A549 (cell line): ENCODE measurements around the gene SYTL3. TPM values are rescaled to one million over a fixed set of nuclear protein-coding genes. Genes with fewer than 3 reads are reported as not detected.
A peak's percentile ranks its signal among the peaks of the same experiment; 100 is the strongest.

Experiments used
- ATAC-seq, 2 experiments: fragments of 200-7000 bp in 1 of 2; fragments of >200 bp in 1 of 2; cut with Nextera tagmentation in 1 of 2; cut with Tn5 transposase in 1 of 2; 3 replicates each; pipeline versions ENCODE4 v1.8.0 to v1.9.1; 2018 to 2020; ENCODE audit warnings: mild to moderate bottlenecking in 1 of 2, moderate library complexity in 1 of 2
- CTCF ChIA-PET: fragments of 300-600 bp; sonication (Branson Sonifier 250); formaldehyde crosslinking; extraction: SDS; loops from one replicate; lab custom pipeline; 2021; ENCODE audit warnings: antibody characterized with exemption, inconsistent platforms; lab: Yijun Ruan, JAX
- POLR2A ChIA-PET: fragments of 350-600 bp; formaldehyde crosslinking; extraction: SDS; loops from one replicate; lab custom pipeline; 2021; ENCODE audit warnings: antibody characterized with exemption, inconsistent platforms; lab: Yijun Ruan, JAX
- DNase-seq, 2 experiments: peaks; one replicate each; pipeline versions ENCODE4 v3.0.0 to v3.0.0-alpha.2; 2011 to 2016; ENCODE audit warnings: low read depth in 1 of 2, low spot score in 1 of 2
- FAIRE-seq: peaks from 2 replicates; lab custom pipeline; 2011; peaks lifted over from hg19 to GRCh38; lab: Jason Lieb, UNC
- H3K27ac ChIP-seq, 2 experiments: fragments of >200 bp; sonication (Bioruptor Twin); formaldehyde crosslinking; 3 replicates each; pipeline ENCODE4 v1.5.1; 2016 to 2017
- H3K4me1 ChIP-seq: fragments of >200 bp; sonication (Bioruptor Twin); formaldehyde crosslinking; 3 replicates; pipeline ENCODE4 v1.6.1; 2016
- H3K4me2 ChIP-seq: fragments of >200 bp; sonication (Bioruptor Twin); formaldehyde crosslinking; 3 replicates; pipeline ENCODE4 v1.6.1; 2016
- H3K4me3 ChIP-seq: fragments of >200 bp; sonication (Bioruptor Twin); formaldehyde crosslinking; 3 replicates; pipeline ENCODE4 v1.5.1; 2016
- H3K9me3 ChIP-seq: fragments of >200 bp; sonication (Bioruptor Twin); formaldehyde crosslinking; 3 replicates; pipeline ENCODE4 v1.6.1; 2016
- BHLHE40 ChIP-seq: IDR thresholded peaks from 2 replicates; pipeline ENCODE4 v1.6.1; 2012; ENCODE audit warnings: low read depth, low read length, inconsistent platforms
- EHMT2 ChIP-seq: fragments of 200-600 bp; sonication (generic); IDR thresholded peaks from 2 replicates; pipeline ENCODE4 v1.6.1; 2016; ENCODE audit warnings: antibody characterized with exemption, low read depth, mild to moderate bottlenecking, moderate library complexity
- FOSB ChIP-seq: fragments of 250-450 bp; sonication (Bioruptor Pico); IDR thresholded peaks from 2 replicates; pipeline ENCODE4 v1.5.0; 2020; ENCODE audit warnings: mild to moderate bottlenecking, moderate library complexity
- FOSL2 ChIP-seq, 2 experiments: fragments of 450-650 bp in 1 of 2; fragments of >200 bp in 1 of 2; sonication (Bioruptor Twin) in 1 of 2; formaldehyde crosslinking; IDR thresholded peaks; 2 replicates each; pipeline versions ENCODE4 v1.5.0 to v1.6.1; 2016 to 2020; ENCODE audit warnings: mild to moderate bottlenecking in 1 of 2, moderate library complexity in 1 of 2
- HES2 ChIP-seq: fragments of >200 bp; sonication (Bioruptor Twin); formaldehyde crosslinking; IDR thresholded peaks from 2 replicates; pipeline ENCODE4 v1.6.1; 2016
- HMGXB4 ChIP-seq: fragments of 250-450 bp; sonication (Bioruptor Pico); IDR thresholded peaks from 2 replicates; pipeline ENCODE4 v1.5.0; 2021; ENCODE audit warnings: mild to moderate bottlenecking, moderate library complexity, borderline replicate concordance
- HOXA7 ChIP-seq: fragments of 250-450 bp; sonication (Bioruptor Pico); IDR thresholded peaks from 2 replicates; pipeline ENCODE4 v1.5.0; 2020; ENCODE audit warnings: mild to moderate bottlenecking, moderate library complexity
- HOXB13 ChIP-seq: fragments of 250-450 bp; sonication (Bioruptor Pico); IDR thresholded peaks from 2 replicates; pipeline ENCODE4 v1.5.0; 2020; ENCODE audit warnings: low read depth, mild to moderate bottlenecking, moderate library complexity
- HOXB5 ChIP-seq: fragments of 250-450 bp; sonication (Bioruptor Pico); IDR thresholded peaks from 2 replicates; pipeline ENCODE4 v1.5.0; 2020; ENCODE audit warnings: mild to moderate bottlenecking, moderate library complexity
- JUNB ChIP-seq: fragments of >200 bp; sonication (Bioruptor Twin); formaldehyde crosslinking; IDR thresholded peaks from 2 replicates; pipeline ENCODE4 v1.6.1; 2016
- KDM1A ChIP-seq: fragments of 200-600 bp; sonication (generic); IDR thresholded peaks from 2 replicates; pipeline ENCODE4 v1.6.1; 2016; ENCODE audit warnings: low read depth, mild to moderate bottlenecking
- KDM5A ChIP-seq: fragments of 200-600 bp; sonication (generic); IDR thresholded peaks from 2 replicates; pipeline ENCODE4 v1.6.1; 2016; ENCODE audit warnings: antibody characterized with exemption, mild to moderate bottlenecking
- MAFK ChIP-seq: fragments of 450-650 bp; IDR thresholded peaks from 2 replicates; pipeline ENCODE4 v1.6.1; 2014; ENCODE audit not compliant: partially characterized antibody
- MAZ ChIP-seq: fragments of 150-350 bp; IDR thresholded peaks from 2 replicates; pipeline ENCODE4 v1.6.1; 2014; ENCODE audit warnings: antibody characterized with exemption, low read depth, low read length, borderline replicate concordance
- RAD21 ChIP-seq, 2 experiments: fragments of >200 bp in 1 of 2; sonication (Bioruptor Twin) in 1 of 2; formaldehyde crosslinking in 1 of 2; IDR thresholded peaks in 1 of 2; conservative IDR thresholded peaks in 1 of 2; 2 replicates in 1 of 2; 3 replicates in 1 of 2; pipeline ENCODE4 v1.6.1; 2012 to 2018; ENCODE audit warnings: inconsistent platforms in 1 of 2
- RARB ChIP-seq: fragments of 250-450 bp; sonication (Bioruptor Pico); IDR thresholded peaks from 2 replicates; pipeline ENCODE4 v1.8.0; 2021; ENCODE audit warnings: mild to moderate bottlenecking, moderate library complexity
- RCOR1 ChIP-seq: fragments of 150-350 bp; IDR thresholded peaks from 2 replicates; pipeline ENCODE4 v1.6.1; 2014; ENCODE audit warnings: antibody characterized with exemption, low read length, low read depth
- REST ChIP-seq: fragments of 200-600 bp; sonication (generic); IDR thresholded peaks from 2 replicates; pipeline ENCODE4 v1.6.1; 2016; ENCODE audit warnings: antibody characterized with exemption, mild to moderate bottlenecking, moderate library complexity
- RFX5 ChIP-seq: fragments of 450-650 bp; IDR thresholded peaks from 2 replicates; pipeline ENCODE4 v1.7.1; 2014; ENCODE audit warnings: antibody characterized with exemption, mild to moderate bottlenecking, moderate library complexity
- SMC3 ChIP-seq: fragments of >200 bp; sonication (Bioruptor Twin); formaldehyde crosslinking; IDR thresholded peaks from 3 replicates; pipeline ENCODE4 v1.6.1; 2018; ENCODE audit warnings: inconsistent platforms
- SREBF2 ChIP-seq: fragments of 450-650 bp; IDR thresholded peaks from 2 replicates; pipeline ENCODE4 v1.6.1; 2014; ENCODE audit warnings: mild to moderate bottlenecking, moderate library complexity
- ZNF302 ChIP-seq: fragments of 250-450 bp; sonication (Bioruptor Pico); IDR thresholded peaks from 2 replicates; pipeline ENCODE4 v1.9.0; 2021; ENCODE audit warnings: inconsistent platforms, mild to moderate bottlenecking, moderate library complexity
- WGBS: methylation state at CpG from one replicate; pipeline ENCODE4 v1.1.6; 2017; ENCODE audit errors: missing lambda C conversion rate; 5-methylcytosine and 5-hydroxymethylcytosine counted together
- polyA plus RNA-seq, 4 experiments: library from polyadenylated mRNA; depleted of rRNA in 3 of 4; stranded (reverse); fragments of >200 nt; fragmentation: RNase III in 1 of 4; extraction: RNeasy Plus Mini Kit Qiagen cat#74134 plus additional on column Dnase treatment in 1 of 4; gene quantifications; 2 replicates in 3 of 4; 3 replicates in 1 of 4; pipeline ENCODE4 v1.2.3, GENCODE V29; 2011 to 2017

The SYTL3 gene
- polyA plus RNA-seq, 2 of the 4 experiments (the other 2 are of a cell fraction) = 0.63 to 0.89 TPM

- WGBS = 88% methylated on average over 12 of the region's 14 CpGs
These were observed 114.5 kb downstream of the SYTL3 start for GRCh38 chr6:158764183-158764849.

GRCh38 chr6:158764926-158765325 is 115.1 kb downstream of the SYTL3 start:
- no peak for FAIRE-seq
- TF ChIP-seq HOXB13 (CRISPR knock-in tag) = no peak
- no peak for TF ChIP-seq RCOR1
- TF ChIP-seq HMGXB4 = no peak
- no peak for TF ChIP-seq MAZ
- no peak for TF ChIP-seq REST
- no peak for TF ChIP-seq SREBF2
- TF ChIP-seq HOXB5 (CRISPR knock-in tag) = no peak
- TF ChIP-seq FOSB (CRISPR knock-in tag) = no peak
- no peak for TF ChIP-seq EHMT2
- no peak for TF ChIP-seq BHLHE40
- no peak for TF ChIP-seq RARB
- no peak for TF ChIP-seq SMC3
- no peak for TF ChIP-seq FOSL2 (IDR thresholded peaks at IDR 0.05)
- no peak for TF ChIP-seq FOSL2 (CRISPR knock-in tag; IDR thresholded peaks at IDR 0.05)
- no peak for TF ChIP-seq ZNF302 (CRISPR knock-in tag)
- no peak for TF ChIP-seq RFX5
- no peak for TF ChIP-seq RAD21 (conservative IDR thresholded peaks at IDR 0.05 in 1 of 2, IDR thresholded peaks at IDR 0.05 in 1 of 2)
- TF ChIP-seq MAFK = no peak
- TF ChIP-seq HOXA7 (CRISPR knock-in tag) = no peak
- CTCF ChIA-PET = interaction anchor here (0.9 to 2.9 kb wide), 3 partner anchors 11 to 46 kb away, joined by 4 to 8 read pairs (median 6); no protein-coding TSS in a partner anchor
- ATAC-seq = no peak
- 94% methylated on average over 9 of the region's 9 CpGs for WGBS
- Histone ChIP-seq H3K27ac (no peak overlapping the region), H3K4me1 (no peaks in the 10 kb centered on the region), H3K4me3 (no peak overlapping the region), H3K4me2 (no peak overlapping the region), H3K9me3 (no peaks in the 10 kb centered on the region)
- POLR2A ChIA-PET = no interaction called here
- DNase-seq = no peak

More at GRCh38 chr6:158764183-158764849, 114.5 kb downstream of the SYTL3 start:
- ATAC-seq = 0 out of 6 replicates have a peak, but pooled peaks of 1 of the 2 experiments have one; percentile 1
- H3K27ac ChIP-seq = no peak overlapping the region
- FAIRE-seq = no peak
- POLR2A ChIA-PET = no interaction called here
- TF ChIP-seq JUNB = no peak
- TF ChIP-seq KDM5A = no peak
- no peak for TF ChIP-seq HES2
- TF ChIP-seq KDM1A = no peak
- TF ChIP-seq, all 56 proteins: peak for 0
- CTCF ChIA-PET = interaction anchor here (0.9 to 2.9 kb wide), 2 partner anchors 25 to 46 kb away, joined by 4 to 8 read pairs; no protein-coding TSS in a partner anchor
- Histone ChIP-seq H3K4me3 (no peak overlapping the region), H3K4me2 (no peak overlapping the region), H3K9me3 (no peaks in the 10 kb centered on the region), H3K4me1 (no peaks in the 10 kb centered on the region)
- DNase-seq = no peak
